ENCODE results near the gene SLC13A5.

Gene SLC13A5

DNA sequence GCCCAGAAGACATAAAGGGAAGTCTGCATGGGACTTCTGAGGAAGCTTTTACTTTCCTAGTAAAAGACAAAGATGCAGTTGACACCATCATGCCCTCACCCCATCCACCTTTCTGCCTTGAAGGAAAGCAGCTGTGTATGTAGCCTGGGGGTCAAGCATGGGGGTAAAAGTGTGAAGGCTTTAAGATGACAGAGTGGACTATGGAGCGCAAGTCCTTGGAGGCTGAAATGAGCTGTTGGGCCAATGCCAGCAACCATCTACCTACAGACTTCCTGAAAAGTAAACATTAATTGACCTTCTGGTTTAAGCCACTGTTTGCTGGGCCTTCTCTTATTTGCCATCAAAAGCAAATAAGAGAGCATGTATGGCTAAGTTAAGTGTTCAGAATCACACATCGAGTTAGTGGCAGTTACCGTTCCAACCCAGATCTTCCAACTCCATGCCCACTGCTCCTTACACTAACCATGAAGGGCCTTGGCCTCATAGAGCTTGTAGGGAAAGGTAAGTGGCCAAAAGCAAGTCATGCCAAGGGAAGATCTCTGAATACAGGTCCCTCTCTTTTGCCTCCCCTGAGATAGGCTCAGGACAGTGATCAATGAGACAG lies 30.0 kb downstream of the SLC13A5 start:
- H3K27me3 ChIP-seq (ENCODE audit: insufficient read depth, low read length, poor library complexity, severe bottlenecking), result peaks cover 23% of the 10 kb centered on the region
- no peaks in the 10 kb centered on the region for H3K9me2 ChIP-seq (replicated peaks; ENCODE audit: low read depth, low read length)
- H4K20me1 ChIP-seq (ENCODE audit: insufficient read depth, low read length, poor library complexity, severe bottlenecking), result no peaks in the 10 kb centered on the region
- H2AFZ ChIP-seq (ENCODE audit: low read length), result no peak overlapping the region
- no peak overlapping the region for H3K4me3 ChIP-seq (ENCODE audit: low read length, poor library complexity, severe bottlenecking)
- no peaks in the 10 kb centered on the region for H3K36me3 ChIP-seq (ENCODE audit: insufficient read depth, low read length)
- H3F3A ChIP-seq (ENCODE audit: low read depth), result no peaks in the 10 kb centered on the region
- no peaks in the 10 kb centered on the region for H3K9me3 ChIP-seq (ENCODE audit: insufficient read depth, low read depth, low read length)
- H3K79me2 ChIP-seq (ENCODE audit: insufficient read depth, low read length), result no peaks in the 10 kb centered on the region
- TF ChIP-seq, protein P1, sequence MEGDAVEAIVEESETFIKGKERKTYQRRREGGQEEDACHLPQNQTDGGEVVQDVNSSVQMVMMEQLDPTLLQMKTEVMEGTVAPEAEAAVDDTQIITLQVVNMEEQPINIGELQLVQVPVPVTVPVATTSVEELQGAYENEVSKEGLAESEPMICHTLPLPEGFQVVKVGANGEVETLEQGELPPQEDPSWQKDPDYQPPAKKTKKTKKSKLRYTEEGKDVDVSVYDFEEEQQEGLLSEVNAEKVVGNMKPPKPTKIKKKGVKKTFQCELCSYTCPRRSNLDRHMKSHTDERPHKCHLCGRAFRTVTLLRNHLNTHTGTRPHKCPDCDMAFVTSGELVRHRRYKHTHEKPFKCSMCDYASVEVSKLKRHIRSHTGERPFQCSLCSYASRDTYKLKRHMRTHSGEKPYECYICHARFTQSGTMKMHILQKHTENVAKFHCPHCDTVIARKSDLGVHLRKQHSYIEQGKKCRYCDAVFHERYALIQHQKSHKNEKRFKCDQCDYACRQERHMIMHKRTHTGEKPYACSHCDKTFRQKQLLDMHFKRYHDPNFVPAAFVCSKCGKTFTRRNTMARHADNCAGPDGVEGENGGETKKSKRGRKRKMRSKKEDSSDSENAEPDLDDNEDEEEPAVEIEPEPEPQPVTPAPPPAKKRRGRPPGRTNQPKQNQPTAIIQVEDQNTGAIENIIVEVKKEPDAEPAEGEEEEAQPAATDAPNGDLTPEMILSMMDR (conservative IDR thresholded peaks at IDR 0.05; ENCODE audit: low read length), result no peak
- TF ChIP-seq EZH2phosphoT487 (IDR thresholded peaks at IDR 0.05; ENCODE audit: borderline replicate concordance), result no peak
- H3K9ac ChIP-seq (ENCODE audit: low read depth, low read length, poor library complexity, severe bottlenecking), result no peak overlapping the region
- no peaks in the 10 kb centered on the region for H3K4me1 ChIP-seq (ENCODE audit: insufficient read depth, low read length, poor library complexity, severe bottlenecking)
- no peak overlapping the region for H3K4me2 ChIP-seq (ENCODE audit: low read depth, low read length, poor library complexity, severe bottlenecking)

DNA sequence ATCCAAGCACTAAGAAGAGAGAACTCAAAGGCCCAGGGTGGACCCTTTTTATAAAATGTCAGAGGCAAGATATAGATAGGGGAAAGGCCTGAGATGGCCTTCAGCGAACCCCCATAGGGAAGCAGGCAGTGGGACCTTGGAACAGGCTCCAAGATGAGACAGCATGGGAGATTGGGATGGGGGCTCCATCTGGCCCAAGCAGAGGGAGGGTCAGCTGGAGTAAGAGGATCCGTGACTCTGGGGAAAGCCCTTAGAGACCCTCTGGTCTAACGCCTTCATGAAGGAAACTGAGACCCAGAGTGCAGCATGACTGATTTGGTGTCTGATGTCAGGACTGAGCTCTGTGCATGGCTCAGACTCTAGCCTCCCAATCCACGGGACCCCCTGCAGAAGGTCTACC lies 30.8 kb downstream of the SLC13A5 start:
- H3K4me2 ChIP-seq (ENCODE audit: low read depth, low read length, poor library complexity, severe bottlenecking), result no peak overlapping the region
- no peaks in the 10 kb centered on the region for H3K9me2 ChIP-seq (replicated peaks; ENCODE audit: low read depth, low read length)
- no peaks in the 10 kb centered on the region for H3K36me3 ChIP-seq (ENCODE audit: insufficient read depth, low read length)
- no peaks in the 10 kb centered on the region for H3K9me3 ChIP-seq (ENCODE audit: insufficient read depth, low read depth, low read length)
- no peak overlapping the region for H2AFZ ChIP-seq (ENCODE audit: low read length)
- no peak overlapping the region for H3K4me3 ChIP-seq (ENCODE audit: low read length, poor library complexity, severe bottlenecking)
- no peaks in the 10 kb centered on the region for H3K79me2 ChIP-seq (ENCODE audit: insufficient read depth, low read length)
- peaks cover 30% of the 10 kb centered on the region for H3K27me3 ChIP-seq (ENCODE audit: insufficient read depth, low read length, poor library complexity, severe bottlenecking)
- peaks cover 4% of the 10 kb centered on the region for H3K4me1 ChIP-seq (ENCODE audit: insufficient read depth, low read length, poor library complexity, severe bottlenecking)
- no peak for TF ChIP-seq EZH2phosphoT487 (IDR thresholded peaks at IDR 0.05; ENCODE audit: borderline replicate concordance)
- TF ChIP-seq, protein P1 (conservative IDR thresholded peaks at IDR 0.05; ENCODE audit: low read length), result no peak
- H3K9ac ChIP-seq (ENCODE audit: low read depth, low read length, poor library complexity, severe bottlenecking), result no peak overlapping the region
- no peaks in the 10 kb centered on the region for H3F3A ChIP-seq (ENCODE audit: low read depth)
- H4K20me1 ChIP-seq (ENCODE audit: insufficient read depth, low read length, poor library complexity, severe bottlenecking), result no peaks in the 10 kb centered on the region

- no peaks in the 10 kb centered on the region for H3K79me2 ChIP-seq (ENCODE audit: insufficient read depth, low read length)
- no peak for TF ChIP-seq EZH2phosphoT487 (IDR thresholded peaks at IDR 0.05; ENCODE audit: borderline replicate concordance)
- TF ChIP-seq, protein P1 (conservative IDR thresholded peaks at IDR 0.05; ENCODE audit: low read length), result no peak
- H3K4me1 ChIP-seq (ENCODE audit: insufficient read depth, low read length, poor library complexity, severe bottlenecking), result peaks cover 7% of the 10 kb centered on the region
Observed at GRCh38 chr17:6681671-6682070, 31.5 kb downstream of the SLC13A5 start.

More at GRCh38 chr17:6681671-6682070, 31.5 kb downstream of the SLC13A5 start:
- Histone ChIP-seq H2AFZ (ENCODE audit: low read length) (no peak overlapping the region), H3K9me2 (replicated peaks; ENCODE audit: low read depth, low read length) (no peaks in the 10 kb centered on the region), H3K4me2 (ENCODE audit: low read depth, low read length, poor library complexity, severe bottlenecking) (no peak overlapping the region), H4K20me1 (ENCODE audit: insufficient read depth, low read length, poor library complexity, severe bottlenecking) (no peaks in the 10 kb centered on the region), H3K27me3 (ENCODE audit: insufficient read depth, low read length, poor library complexity, severe bottlenecking) (peaks cover 37% of the 10 kb centered on the region), H3K36me3 (ENCODE audit: insufficient read depth, low read length) (no peaks in the 10 kb centered on the region), H3F3A (ENCODE audit: low read depth) (no peaks in the 10 kb centered on the region), H3K4me3 (ENCODE audit: low read length, poor library complexity, severe bottlenecking) (no peak overlapping the region), H3K9ac (ENCODE audit: low read depth, low read length, poor library complexity, severe bottlenecking) (no peak overlapping the region), H3K9me3 (ENCODE audit: insufficient read depth, low read depth, low read length) (no peaks in the 10 kb centered on the region)
